Peyer's patch (tissue), 4 donors: Measurements from ENCODE around the gene MAP2K3.

Experiments used
- POLR2A ChIP-seq, 2 donors: fragments of 450-650 bp; IDR thresholded peaks; one replicate each; pipeline ENCODE4 v1.5.1; 2017; ENCODE audit warnings: antibody characterized with exemption in 2 of 2, mild to moderate bottlenecking in 2 of 2, moderate library complexity in 2 of 2
- TF ChIP-seq, protein P1 (sequence below), 6 experiments: fragments of 450-650 bp in 4 of 6; fragments of 200-600 bp in 2 of 6; sonication (generic) in 1 of 6; IDR thresholded peaks; one replicate each; pipeline ENCODE4 v1.5.1; 2017 to 2019; ENCODE audit warnings: antibody characterized with exemption in 6 of 6, mild to moderate bottlenecking in 3 of 6, moderate library complexity in 1 of 6

GRCh38 chr17:21251337-21252010, 33.0 kb upstream of the MAP2K3 start:
- TF ChIP-seq, protein P1, sequence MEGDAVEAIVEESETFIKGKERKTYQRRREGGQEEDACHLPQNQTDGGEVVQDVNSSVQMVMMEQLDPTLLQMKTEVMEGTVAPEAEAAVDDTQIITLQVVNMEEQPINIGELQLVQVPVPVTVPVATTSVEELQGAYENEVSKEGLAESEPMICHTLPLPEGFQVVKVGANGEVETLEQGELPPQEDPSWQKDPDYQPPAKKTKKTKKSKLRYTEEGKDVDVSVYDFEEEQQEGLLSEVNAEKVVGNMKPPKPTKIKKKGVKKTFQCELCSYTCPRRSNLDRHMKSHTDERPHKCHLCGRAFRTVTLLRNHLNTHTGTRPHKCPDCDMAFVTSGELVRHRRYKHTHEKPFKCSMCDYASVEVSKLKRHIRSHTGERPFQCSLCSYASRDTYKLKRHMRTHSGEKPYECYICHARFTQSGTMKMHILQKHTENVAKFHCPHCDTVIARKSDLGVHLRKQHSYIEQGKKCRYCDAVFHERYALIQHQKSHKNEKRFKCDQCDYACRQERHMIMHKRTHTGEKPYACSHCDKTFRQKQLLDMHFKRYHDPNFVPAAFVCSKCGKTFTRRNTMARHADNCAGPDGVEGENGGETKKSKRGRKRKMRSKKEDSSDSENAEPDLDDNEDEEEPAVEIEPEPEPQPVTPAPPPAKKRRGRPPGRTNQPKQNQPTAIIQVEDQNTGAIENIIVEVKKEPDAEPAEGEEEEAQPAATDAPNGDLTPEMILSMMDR (IDR thresholded peaks at IDR 0.05): no peak
- TF ChIP-seq POLR2A (IDR thresholded peaks at IDR 0.05): no peak
